Adrenal gland (tissue), 12 donors: ENCODE data around the gene HLTF. TPM values are rescaled to one million over a fixed set of nuclear protein-coding genes. Genes with fewer than 3 reads are reported as not detected.

ENCODE experiments used
- DNase-seq, 7 donors: peaks; one replicate each; pipeline ENCODE4 v3.0.0-alpha.2; 2019 to 2020
- H3K27ac ChIP-seq, 5 donors: fragments of 200-600 bp; sonication (generic) in 4 of 5; 1 replicate in 3 of 5; 2 replicates in 2 of 5; pipeline versions ENCODE4 v1.5.1 to v1.8.0; 2016 to 2020; ENCODE audit warnings: mild to moderate bottlenecking in 1 of 5
- H3K27me3 ChIP-seq: fragments of 200-600 bp; 2 replicates; pipeline ENCODE4 v1.8.0; 2021
- H3K36me3 ChIP-seq, 2 donors: fragments of 200-600 bp; replicated peaks in 1 of 2; 1 replicate in 1 of 2; 2 replicates in 1 of 2; pipeline versions ENCODE4 v1.5.1 to v1.8.0; 2018 to 2022
- H3K4me1 ChIP-seq, 2 donors: fragments of 200-600 bp; replicated peaks in 1 of 2; 1 replicate in 1 of 2; 2 replicates in 1 of 2; pipeline versions ENCODE4 v1.5.1 to v1.8.0; 2018 to 2021
- H3K4me3 ChIP-seq, 4 donors: fragments of 200-600 bp; sonication (generic) in 3 of 4; one replicate each; pipeline ENCODE4 v1.5.1; 2016 to 2018
- H3K9me3 ChIP-seq, 3 donors: fragments of 200-600 bp; sonication (generic) in 1 of 3; replicated peaks in 1 of 3; 1 replicate in 2 of 3; 2 replicates in 1 of 3; pipeline versions ENCODE4 v1.5.1 to v1.8.0; 2016 to 2021
- POLR2A ChIP-seq, 2 donors: fragments of 450-650 bp; IDR thresholded peaks; one replicate each; pipeline ENCODE4 v1.6.1; 2017; ENCODE audit warnings: antibody characterized with exemption in 2 of 2, mild to moderate bottlenecking in 2 of 2, moderate library complexity in 1 of 2
- WGBS, 4 donors: extraction: QIAGEN DNeasy Blood & Tissue Kit in 2 of 4; methylation state at CpG; one replicate each; pipeline versions ENCODE4 v1.1.5 to v1.1.7; 2013 to 2017; 5-methylcytosine and 5-hydroxymethylcytosine counted together
- intact Hi-C, 2 donors: fragments of 100-400 bp; cut with DNase I; formaldehyde crosslinking; loops; one replicate each; pipeline versions ENCODE4 v1.14.1 to v1.15.0; 2022 to 2023
- polyA plus RNA-seq, 3 donors: library from polyadenylated mRNA; stranded (reverse); fragments of 200-250 nt in 2 of 3; fragments of 350-450 nt in 1 of 3; fragmentation: Illumina TruSeq in 1 of 3; extraction: RNeasy Lipid Tissue Mini Kit (QIAGEN cat#74804) in 1 of 3; gene quantifications; one replicate each; pipeline ENCODE4 v1.2.3, GENCODE V29; 2013 to 2014
- total RNA-seq, 9 donors: library from RNA; depleted of rRNA in 4 of 9; stranded (reverse); fragments of >200 nt in 4 of 9; fragments of 120-200 nt in 1 of 9; fragmentation: NEBNext Ultra II Directional in 1 of 9; extraction: Animal tissue kit (Norgen Biotek cat#: 25700) in 1 of 9; gene quantifications; one replicate each; pipeline versions ENCODE4 v1.1.0 to v1.2.4, GENCODE V29; 2013 to 2023
- TF ChIP-seq, protein P1 (sequence below), 6 experiments: fragments of 450-650 bp in 4 of 6; fragments of 200-600 bp in 2 of 6; sonication (generic) in 1 of 6; IDR thresholded peaks; 1 replicate in 5 of 6; 2 replicates in 1 of 6; pipeline versions ENCODE4 v1.5.1 to v1.8.0; 2016 to 2021; ENCODE audit warnings: antibody characterized with exemption in 6 of 6, mild to moderate bottlenecking in 2 of 6, moderate library complexity in 1 of 6
- donor health status: healthy with polysubstance abuse.
- donor health status: Bipolar disorder and iron deficiency.
- donor health status: DM: yes; HTN: yes; CAD: no.
- donor health status: DM: no; HTN: no; CAD: no.
- donor health status: DM: no; HTN: no; CAD: no.
- donor health status: DM: yes; HTN: yes; CAD: no.

HLTF gene
- total and polyA plus RNA-seq, 12 donors = 5.6 to 102 (median 46.7) TPM

DNA sequence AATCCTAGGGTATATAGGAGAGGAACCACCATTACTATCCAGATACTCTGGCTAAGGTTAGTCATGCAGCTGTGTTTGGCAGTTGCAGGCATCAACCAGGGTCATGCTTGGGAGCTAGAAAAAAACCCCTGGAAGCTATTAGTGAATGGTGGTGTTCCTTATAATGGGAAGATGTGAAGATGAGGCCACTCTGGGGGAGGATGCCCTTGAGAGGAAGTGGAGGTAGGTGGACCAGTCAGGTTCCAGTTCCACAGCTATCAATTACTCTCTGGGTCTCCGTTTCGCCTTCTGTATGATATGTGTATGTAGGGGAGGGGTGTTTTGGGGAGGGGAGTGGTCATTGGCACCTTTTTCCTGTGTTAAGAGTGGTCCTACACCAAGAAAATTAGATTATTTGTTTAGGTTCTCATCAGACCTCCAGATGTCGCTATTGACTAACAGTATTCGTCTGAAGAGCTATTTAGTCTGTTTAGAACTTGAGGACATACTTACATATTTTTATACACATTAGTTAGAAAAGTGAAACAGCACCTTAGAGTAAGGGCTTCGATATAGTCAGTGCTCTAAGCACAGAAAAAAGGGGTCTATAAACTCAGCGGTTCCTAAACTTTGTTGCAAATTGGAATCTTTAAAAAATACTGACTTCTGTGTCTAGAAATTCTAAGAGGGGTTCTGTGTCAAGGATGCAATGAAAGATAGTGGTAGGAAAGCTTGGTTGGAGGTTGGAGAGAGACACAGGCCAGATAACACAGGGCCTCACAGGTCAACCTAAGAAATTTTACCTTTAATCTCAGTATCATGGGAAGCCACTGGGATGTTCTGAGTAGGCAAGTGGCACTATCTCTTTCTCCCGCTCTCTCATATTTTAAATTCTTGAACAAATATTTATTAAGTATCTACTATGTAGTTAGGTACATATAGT lies 34.0 kb upstream of the HLTF start:
- no peak for TF ChIP-seq POLR2A (IDR thresholded peaks at IDR 0.05)
- TF ChIP-seq, protein P1, sequence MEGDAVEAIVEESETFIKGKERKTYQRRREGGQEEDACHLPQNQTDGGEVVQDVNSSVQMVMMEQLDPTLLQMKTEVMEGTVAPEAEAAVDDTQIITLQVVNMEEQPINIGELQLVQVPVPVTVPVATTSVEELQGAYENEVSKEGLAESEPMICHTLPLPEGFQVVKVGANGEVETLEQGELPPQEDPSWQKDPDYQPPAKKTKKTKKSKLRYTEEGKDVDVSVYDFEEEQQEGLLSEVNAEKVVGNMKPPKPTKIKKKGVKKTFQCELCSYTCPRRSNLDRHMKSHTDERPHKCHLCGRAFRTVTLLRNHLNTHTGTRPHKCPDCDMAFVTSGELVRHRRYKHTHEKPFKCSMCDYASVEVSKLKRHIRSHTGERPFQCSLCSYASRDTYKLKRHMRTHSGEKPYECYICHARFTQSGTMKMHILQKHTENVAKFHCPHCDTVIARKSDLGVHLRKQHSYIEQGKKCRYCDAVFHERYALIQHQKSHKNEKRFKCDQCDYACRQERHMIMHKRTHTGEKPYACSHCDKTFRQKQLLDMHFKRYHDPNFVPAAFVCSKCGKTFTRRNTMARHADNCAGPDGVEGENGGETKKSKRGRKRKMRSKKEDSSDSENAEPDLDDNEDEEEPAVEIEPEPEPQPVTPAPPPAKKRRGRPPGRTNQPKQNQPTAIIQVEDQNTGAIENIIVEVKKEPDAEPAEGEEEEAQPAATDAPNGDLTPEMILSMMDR (IDR thresholded peaks at IDR 0.05) = peak; percentile 48 to 89 (median 78)

DNA sequence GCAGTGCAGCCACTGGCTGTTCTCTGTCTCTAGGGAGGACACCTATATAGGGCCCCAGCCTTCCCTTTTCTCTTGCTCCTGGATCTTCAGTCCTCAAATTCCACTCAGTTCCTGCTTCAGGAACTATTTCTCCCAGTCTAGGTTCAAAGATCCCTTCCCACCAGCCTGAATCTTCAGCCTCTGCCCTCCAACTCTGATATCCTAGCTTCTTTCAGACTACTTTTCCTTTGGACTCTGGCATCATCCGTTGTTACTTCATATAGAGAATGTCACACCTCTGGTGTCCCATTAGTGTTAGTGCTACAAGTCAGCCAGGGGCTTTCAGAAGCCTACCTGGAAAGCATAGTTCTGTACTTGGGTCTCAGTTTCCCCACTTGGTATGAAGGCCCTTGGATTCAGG lies 33.1 kb upstream of the HLTF start:
- TF ChIP-seq POLR2A (IDR thresholded peaks at IDR 0.05) = no peak
- TF ChIP-seq, protein P1 (IDR thresholded peaks at IDR 0.05) = no peak
- H3K4me3 ChIP-seq = no peak overlapping the region
- H3K27me3 ChIP-seq = no peaks in the 10 kb centered on the region
- intact Hi-C loops = loop anchor here (5.0 to 10.0 kb wide), 3 partner anchors 153 to 365 kb away; no protein-coding TSS in a partner anchor
- WGBS, 4 donors = 88 to 100% (median 94%) methylated on average over 1 of the region's 1 CpG
- no peak overlapping the region for H3K27ac ChIP-seq
- H3K4me1 ChIP-seq = peaks cover 0 to 7% of the 10 kb centered on the region in 2 donors
- no peaks in the 10 kb centered on the region for H3K36me3 ChIP-seq
- DNase-seq = no peak
- H3K9me3 ChIP-seq = no peaks in the 10 kb centered on the region

More for the DNA sequence above, 34.0 kb upstream of the HLTF start:
- intact Hi-C loops = loop anchor here (5.0 to 10.0 kb wide), 2 partner anchors 64 to 152 kb away; no protein-coding TSS in a partner anchor
- Histone ChIP-seq H3K9me3 (no peaks in the 10 kb centered on the region), H3K4me1 (peaks cover 0 to 7% of the 10 kb centered on the region in 2 donors), H3K36me3 (no peaks in the 10 kb centered on the region), H3K4me3 (no peak overlapping the region), H3K27ac (no peak overlapping the region), H3K27me3 (no peaks in the 10 kb centered on the region)
- 17 to 19% (median 17%) methylated on average over 7 of the region's 7 CpGs for WGBS, 4 donors
- no peak for DNase-seq

DNA sequence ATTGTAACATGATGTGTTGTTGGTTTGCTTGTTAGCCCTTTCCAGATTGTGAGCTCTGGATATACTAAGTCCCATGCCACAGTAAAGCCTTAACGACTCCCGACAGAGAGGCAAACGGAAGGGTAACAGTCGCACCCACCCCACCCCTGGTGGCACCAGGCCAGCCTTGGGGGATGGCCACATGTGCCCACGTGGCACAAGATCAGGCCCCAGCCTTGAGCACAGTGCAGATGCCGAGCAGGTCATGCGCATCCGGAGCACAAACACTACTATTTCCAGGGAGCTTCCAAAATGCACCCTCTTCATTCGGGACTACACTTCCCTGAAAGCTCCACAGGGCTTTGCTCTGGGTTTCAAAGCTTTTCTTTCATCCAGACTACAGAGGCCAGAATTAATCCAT lies 32.4 kb upstream of the HLTF start:
- H3K36me3 ChIP-seq = no peaks in the 10 kb centered on the region
- intact Hi-C loops = loop anchor here (5.0 to 10.0 kb wide), 3 partner anchors 154 to 366 kb away; no protein-coding TSS in a partner anchor
- H3K27ac ChIP-seq = no peak overlapping the region
- TF ChIP-seq, protein P1 (IDR thresholded peaks at IDR 0.05) = no peak
- TF ChIP-seq POLR2A (IDR thresholded peaks at IDR 0.05) = no peak
- no peaks in the 10 kb centered on the region for H3K9me3 ChIP-seq
- DNase-seq = no peak
- no peaks in the 10 kb centered on the region for H3K27me3 ChIP-seq
- no peak overlapping the region for H3K4me3 ChIP-seq
- 79 to 88% (median 83%) methylated on average over 4 to 9 of the region's 9 CpGs for WGBS, 4 donors
- H3K4me1 ChIP-seq = peaks cover 0 to 7% of the 10 kb centered on the region in 2 donors

DNA sequence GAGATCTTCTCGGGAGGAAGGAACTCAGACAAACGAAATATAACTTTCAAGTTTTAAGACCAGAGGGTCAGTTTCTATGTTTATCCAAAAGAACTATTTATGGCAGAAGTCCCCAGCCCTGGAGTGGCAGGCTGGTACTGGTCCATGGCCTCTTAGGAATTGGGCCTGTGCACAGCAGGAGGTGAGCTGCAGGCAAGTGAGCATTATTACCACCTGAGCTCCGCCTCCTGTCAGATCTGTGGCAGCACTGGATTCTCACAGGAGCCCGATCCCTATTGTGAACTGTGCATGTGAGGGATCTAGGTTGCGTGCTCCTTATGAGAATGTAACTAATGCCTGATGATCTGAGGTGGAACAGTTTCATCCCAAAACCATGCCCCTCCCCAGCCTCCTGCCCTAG lies 28.8 kb upstream of the HLTF start:
- intact Hi-C loops = loop anchor here (5.0 to 10.0 kb wide), 3 partner anchors 157 to 370 kb away; no protein-coding TSS in a partner anchor
- H3K9me3 ChIP-seq = no peaks in the 10 kb centered on the region
- 80 to 89% (median 87%) methylated on average over 5 of the region's 5 CpGs for WGBS, 4 donors
- no peaks in the 10 kb centered on the region for H3K4me1 ChIP-seq
- H3K4me3 ChIP-seq = no peak overlapping the region
- TF ChIP-seq POLR2A (IDR thresholded peaks at IDR 0.05) = no peak
- TF ChIP-seq, protein P1 (IDR thresholded peaks at IDR 0.05) = no peak
- H3K27me3 ChIP-seq = no peaks in the 10 kb centered on the region
- no peak for DNase-seq
- no peaks in the 10 kb centered on the region for H3K36me3 ChIP-seq
- H3K27ac ChIP-seq = no peak overlapping the region
